ENCODE measurements around the gene KLK4. TPM values are rescaled to one million over a fixed set of nuclear protein-coding genes. Genes with fewer than 3 reads are reported as not detected.

KLK4 gene
- total and polyA plus RNA-seq, 10 of the 15 experiments (the other 5 are each of a cell fraction or from before 2014, with no cell fraction given): 0.06 to 0.31 TPM; not detected in 8

- Histone ChIP-seq H3K27me3 (replicated peaks in 1 of 2; ENCODE audit: control insufficient read depth in 2 of 2, insufficient read depth in 2 of 2, low read length in 1 of 2) (no peaks in the 10 kb centered on the region), H3K4me2 (ENCODE audit: control insufficient read depth, insufficient read depth) (0 out of 2 replicates have a peak overlapping the region, but pooled peaks have one; percentile 44), H4K20me1 (ENCODE audit: control insufficient read depth, insufficient read depth) (no peaks in the 10 kb centered on the region), H3K4me1 (ENCODE audit: control insufficient read depth, insufficient read depth, low read length) (peaks cover 16% of the 10 kb centered on the region), H3K9me3 (replicated peaks; ENCODE audit: control insufficient read depth, insufficient read depth, low read length) (peaks cover 6% of the 10 kb centered on the region; the same call in 1 of the 3 replicates), H3K4me3 (no peak overlapping the region), H3K9ac (ENCODE audit: control insufficient read depth, insufficient read depth, low read length) (no peak overlapping the region), H3K27ac (ENCODE audit: control insufficient read depth, insufficient read depth) (peak overlapping the region; percentile 47), H3K79me2 (ENCODE audit: control insufficient read depth, insufficient read depth, low read length) (no peaks in the 10 kb centered on the region), H2AFZ (ENCODE audit: control insufficient read depth, low read depth, low read length) (peak overlapping the region; percentile 31; the same call in 1 of the 2 replicates), H3K36me3 (ENCODE audit: control insufficient read depth in 2 of 2, insufficient read depth in 2 of 2, low read length in 1 of 2) (no peaks in the 10 kb centered on the region)
- FAIRE-seq (no peak), ATAC-seq (peak; percentile 72), DNase-seq (ENCODE audit: low read depth, low spot score) (peak; percentile 46)
- ChIA-PET SMC1A (ENCODE audit: uncharacterized antibody, unreplicated experiment) (interaction anchor here (0.8 to 1.4 kb wide), 3 partner anchors 7 to 86 kb away, joined by 3 to 7 read pairs (median 4); no protein-coding TSS in a partner anchor), POLR2A (interaction anchor here (0.5 to 1.5 kb wide), 2 partner anchors 9 to 70 kb away, joined by 3 to 4 read pairs; no protein-coding TSS in a partner anchor), RAD21 (ENCODE audit: unreplicated experiment) (interaction anchor here (1.1 to 1.9 kb wide), 2 partner anchors 32 to 70 kb away, joined by 4 to 5 read pairs; no protein-coding TSS in a partner anchor), CTCF (interaction anchor here (1.3 to 3.7 kb wide), 3 partner anchors 15 to 32 kb away, joined by 5 to 18 read pairs (median 6); no protein-coding TSS in a partner anchor)
- WGBS (ENCODE audit: insufficient coverage, insufficient replicate concordance, low lambda C conversion rate, missing lambda C conversion rate): 60% methylated on average over 5 of the region's 5 CpGs
- intact Hi-C loops (cut with micrococcal nuclease; ENCODE audit: unreplicated experiment) (loop anchor here (10.0 kb wide), 1 partner anchor 536 kb away; no protein-coding TSS in a partner anchor), in situ Hi-C loops (cut with MboI) (loop anchor here (10.0 kb wide), 1 partner anchor 536 kb away; no protein-coding TSS in a partner anchor)
- BruUV-seq (replicated peaks): no TSS peak
- TF ChIP-seq FOXM1 (IDR thresholded peaks at IDR 0.05; ENCODE audit: low read depth, low read length): peak; percentile 80; the same call in 1 of the 2 replicates
- peak; percentile 79 for TF ChIP-seq MEF2B (IDR thresholded peaks at IDR 0.05; ENCODE audit: partially characterized antibody, poor library complexity, severe bottlenecking)
- TF ChIP-seq NR2F1 (conservative IDR thresholded peaks at IDR 0.05): peak; percentile 65
- TF ChIP-seq RELB (IDR thresholded peaks at IDR 0.05; ENCODE audit: low read depth): peak; percentile 94
- peak; percentile 61; the same call in 1 of the 2 replicates for TF ChIP-seq RAD51 (IDR thresholded peaks at IDR 0.05)
- peak; percentile 51 to 53; a peak in 2 of 4 replicates for TF ChIP-seq IKZF2 (IDR thresholded peaks at IDR 0.05)
- no peak for TF ChIP-seq WRNIP1 (IDR thresholded peaks at IDR 0.05; ENCODE audit: borderline replicate concordance, low read depth, low read length)
- TF ChIP-seq EGR1 (IDR thresholded peaks at IDR 0.05; ENCODE audit: borderline replicate concordance in 1 of 2, low read depth in 2 of 2, low read length in 2 of 2): peak in 1 of 2 experiments; percentile 65; a peak in 1 of 3 replicates
- no peak for TF ChIP-seq LARP7 (IDR thresholded peaks at IDR 0.05)
- peak; percentile 42; the same call in 1 of the 2 replicates for TF ChIP-seq BCL11A (IDR thresholded peaks at IDR 0.05; ENCODE audit: low read depth, low read length)
- TF ChIP-seq CHD2 (IDR thresholded peaks at IDR 0.05; ENCODE audit: borderline replicate concordance, low read depth, low read length): peak; percentile 55; the same call in 1 of the 2 replicates
- TF ChIP-seq MEF2A (IDR thresholded peaks at IDR 0.05; ENCODE audit: insufficient read depth, low read depth, low read length): peak; percentile 77; the same call in 1 of the 2 replicates
- peak; percentile 69; the same call in 1 of the 2 replicates for TF ChIP-seq ATF2 (IDR thresholded peaks at IDR 0.05; ENCODE audit: low read length)
- TF ChIP-seq JUNB (IDR thresholded peaks at IDR 0.05): peak; percentile 57
- TF ChIP-seq TCF3 (IDR thresholded peaks at IDR 0.05; ENCODE audit: borderline replicate concordance, insufficient read depth, low read depth, low read length): peak; percentile 26; the same call in 1 of the 2 replicates
- no peak for TF ChIP-seq CBX5 (IDR thresholded peaks at IDR 0.05; ENCODE audit: low read depth)
- 0 out of 4 replicates have a peak, but pooled peaks of 1 of the 2 experiments have one; percentile 13 for TF ChIP-seq CEBPB (IDR thresholded peaks at IDR 0.05; ENCODE audit: borderline replicate concordance in 1 of 2, low read depth in 2 of 2, low read length in 2 of 2)
- TF ChIP-seq RUNX3 (IDR thresholded peaks at IDR 0.05; ENCODE audit: low read length): peak; percentile 80
- no peak for TF ChIP-seq CHD4 (IDR thresholded peaks at IDR 0.05)
- TF ChIP-seq HDGF (IDR thresholded peaks at IDR 0.05): peak; percentile 81; the same call in 1 of the 2 replicates
- no peak for TF ChIP-seq SMAD1 (IDR thresholded peaks at IDR 0.05; ENCODE audit: low read depth, partially characterized antibody)
Observed at GRCh38 chr19:50890422-50891252, 20.6 kb downstream of the KLK4 start.

All from GM12878 (cell line).